Stimulated activated CD8-positive, alpha-beta memory T cell treated with anti-CD3 and anti-CD28 coated beads, Interleukin-2, amount 100 ng/mL, for 1 hour (primary cell): ENCODE results near the gene MUC4.
"Not testable (repeated sequence)": the region's sequence is repeated elsewhere in the genome, so short reads cannot be mapped to it uniquely, and the experiment has no call there.

Experiments used
- DNase-seq, 2 donors: peaks; one replicate each; pipeline ENCODE4 v3.0.0-alpha.2; 2020; ENCODE audit warnings: low read depth in 2 of 2

Gene MUC4

GRCh38 chr3:195717416-195717815 lies 94.3 kb downstream of the MUC4 start:
- no peak for DNase-seq

GRCh38 chr3:195715583-195716266 lies 96.0 kb downstream of the MUC4 start:
- DNase-seq, result no peak

- DNase-seq, result no peak
Observed at GRCh38 chr3:195715134-195715533, 96.6 kb downstream of the MUC4 start.

DNA sequence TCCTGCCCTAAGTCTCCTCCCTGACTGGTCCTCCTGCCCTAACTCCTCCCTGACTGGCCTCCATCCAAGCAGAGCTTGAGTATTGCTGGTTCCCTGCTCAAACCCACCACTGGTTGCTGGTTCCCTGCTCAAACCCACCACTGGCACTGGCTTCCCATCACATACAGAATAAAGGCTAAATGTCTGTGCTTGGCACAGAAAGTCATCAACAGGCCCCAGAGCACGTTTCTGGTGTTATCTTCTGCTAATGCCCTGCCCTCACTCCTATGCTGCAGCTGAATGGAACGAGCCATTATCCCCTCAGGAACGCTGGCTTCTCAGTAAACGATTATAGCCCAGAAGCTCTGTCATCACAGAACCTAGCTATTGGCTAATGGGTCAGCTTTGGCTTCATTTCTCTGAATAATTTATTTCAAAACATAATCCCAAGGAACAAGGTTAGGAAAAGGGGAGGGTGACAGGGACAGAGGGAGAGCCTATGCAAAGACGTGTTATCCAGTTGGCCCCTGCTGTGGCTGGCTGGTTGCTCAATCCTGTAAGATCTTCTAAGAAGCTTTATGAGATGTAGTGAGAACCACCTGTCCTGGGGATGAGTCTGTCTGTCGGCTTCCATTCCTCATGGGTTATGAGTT lies 97.2 kb downstream of the MUC4 start:
- DNase-seq, result no peak

- DNase-seq, result not testable (repeated sequence)
Observed at GRCh38 chr3:195713150-195713549, 98.6 kb downstream of the MUC4 start.

- not testable (repeated sequence) for DNase-seq
Observed at GRCh38 chr3:195712535-195712910, 99.2 kb downstream of the MUC4 start.

- no peak for DNase-seq
Observed at GRCh38 chr3:195711813-195712534, 99.8 kb downstream of the MUC4 start.

DNA sequence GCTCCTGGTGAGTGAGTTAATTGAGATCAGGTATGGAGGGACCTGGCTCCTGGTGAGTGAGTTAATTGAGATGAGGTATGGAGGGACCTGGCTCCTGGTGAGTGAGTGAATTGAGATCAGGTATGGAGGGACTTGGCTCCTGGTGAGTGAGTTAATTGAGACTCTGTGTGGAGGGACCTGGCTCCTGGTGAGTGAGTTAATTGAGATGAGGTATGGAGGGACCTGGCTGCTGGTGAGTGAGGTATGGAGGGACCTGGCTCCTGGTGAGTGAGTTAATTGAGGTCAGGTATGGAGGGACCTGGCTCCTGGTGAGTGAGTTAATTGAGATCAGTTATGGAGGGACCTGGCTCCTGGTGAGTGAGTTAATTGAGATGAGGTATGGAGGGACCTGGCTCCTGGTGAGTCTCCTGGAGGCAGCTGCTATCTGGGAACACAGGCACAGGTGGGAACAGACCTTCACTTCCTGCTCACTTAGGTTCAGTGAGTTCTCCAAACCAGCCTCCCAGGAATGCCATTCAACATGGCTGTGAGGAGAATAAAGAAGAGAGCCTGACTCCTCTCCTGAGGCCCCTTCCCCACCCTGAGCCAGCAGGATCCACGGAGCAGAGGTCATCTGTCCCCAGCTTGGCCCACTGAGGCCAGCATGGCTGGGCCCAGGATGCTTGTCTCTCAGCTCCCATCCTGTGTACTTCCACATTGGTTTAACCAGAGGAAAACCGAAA lies 100.5 kb downstream of the MUC4 start:
- DNase-seq, result not testable (repeated sequence)

DNA sequence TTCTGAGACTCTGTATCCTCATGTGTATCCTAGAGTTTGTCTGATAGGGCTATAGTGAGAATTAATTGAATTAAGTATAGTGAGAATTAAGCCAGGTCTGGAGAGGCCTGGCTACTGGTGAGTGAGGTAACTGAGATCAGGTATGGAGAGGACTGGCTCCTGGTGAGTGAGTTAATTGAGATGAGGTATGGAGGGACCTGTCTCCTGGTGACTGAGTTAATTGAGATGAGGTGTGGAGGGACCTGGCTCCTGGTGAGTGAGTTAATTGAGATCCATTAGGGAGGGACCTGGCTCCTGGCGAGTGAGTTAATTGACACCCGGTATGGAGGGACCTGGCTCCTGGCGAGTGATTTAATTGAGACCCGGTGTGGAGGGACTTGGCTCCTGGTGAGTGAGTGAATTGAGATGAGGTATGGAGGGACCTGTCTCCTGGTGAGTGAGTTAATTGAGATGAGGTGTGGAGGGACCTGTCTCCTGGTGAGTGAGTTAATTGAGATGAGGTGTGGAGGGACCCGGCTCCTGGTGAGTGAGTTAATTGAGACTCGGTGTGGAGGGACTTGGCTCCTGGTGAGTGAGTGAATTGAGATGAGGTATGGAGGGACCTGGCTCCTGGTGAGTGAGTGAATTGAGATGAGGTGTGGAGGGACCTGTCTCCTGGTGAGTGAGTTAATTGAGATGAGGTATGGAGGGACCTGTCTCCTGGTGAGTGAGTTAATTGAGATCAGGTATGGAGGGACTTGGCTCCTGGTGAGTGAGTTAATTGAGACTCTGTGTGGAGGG lies 101.4 kb downstream of the MUC4 start:
- not testable (repeated sequence) for DNase-seq

GRCh38 chr3:195709676-195710085 lies 102.0 kb downstream of the MUC4 start:
- no peak for DNase-seq

- DNase-seq, result no peak
Observed at GRCh38 chr3:195708626-195709481, 102.9 kb downstream of the MUC4 start.

DNA sequence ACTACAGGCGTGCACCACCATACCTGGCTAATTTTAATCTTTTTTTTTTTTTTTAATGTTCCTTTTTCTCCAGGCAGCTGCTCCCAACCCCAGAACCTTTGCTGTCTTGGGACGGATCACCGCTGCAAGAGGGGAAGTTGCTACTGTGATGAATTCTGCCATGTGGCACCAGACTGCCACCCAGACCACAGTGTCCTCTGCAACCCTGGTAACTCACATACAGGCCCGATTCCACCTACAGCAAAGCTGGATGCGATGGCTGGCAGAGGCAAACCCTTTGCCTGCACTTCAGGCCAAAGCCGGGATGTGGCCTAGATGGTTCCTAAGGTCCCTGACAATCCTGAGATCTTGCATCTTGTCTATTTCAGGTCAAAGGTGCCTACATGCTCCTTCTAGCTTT lies 103.7 kb downstream of the MUC4 start:
- DNase-seq, result no peak

DNA sequence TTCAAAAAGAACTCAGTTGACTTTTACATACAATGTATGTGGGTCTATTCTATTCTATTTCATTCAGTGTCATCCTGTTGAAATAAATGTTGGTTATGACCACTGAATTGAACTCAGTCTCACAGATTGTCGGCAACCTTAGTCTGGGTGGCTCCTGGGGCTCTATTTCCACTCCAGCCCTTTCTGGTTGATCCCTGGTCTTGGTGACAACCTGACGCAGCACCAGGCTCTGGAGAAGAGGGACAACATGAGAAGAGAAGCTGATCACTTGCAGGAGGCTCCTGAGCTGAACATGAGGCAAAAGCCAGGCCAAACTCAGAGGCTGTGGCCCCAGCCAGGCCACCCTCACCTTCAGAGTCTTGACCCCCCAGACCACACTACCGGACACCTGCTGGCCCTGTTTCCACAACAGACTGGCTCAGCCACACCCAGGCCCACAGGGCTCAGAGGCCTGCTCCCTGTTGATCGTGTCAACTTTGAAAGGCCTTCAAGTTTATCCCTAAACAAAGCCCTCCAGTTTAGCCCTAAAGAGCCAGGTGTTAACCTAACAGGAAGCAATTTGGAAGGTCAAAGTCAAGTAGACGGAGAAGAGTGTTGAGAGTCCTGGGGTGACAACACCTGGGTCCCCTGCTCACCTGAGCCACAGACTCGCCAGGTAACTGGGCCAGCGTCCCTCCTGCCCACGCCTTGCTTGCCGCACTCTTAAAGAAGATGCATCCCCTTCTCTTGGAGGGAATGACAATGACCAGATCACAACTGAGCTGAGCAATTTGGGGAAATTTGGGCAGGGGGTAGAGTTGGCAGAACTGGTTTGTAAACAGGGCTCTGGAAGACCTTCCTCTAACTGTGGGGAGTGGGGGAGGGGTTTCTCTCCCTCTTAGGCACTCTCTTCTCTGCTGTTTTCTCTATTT lies 106.4 kb downstream of the MUC4 start:
- no peak for DNase-seq

DNA sequence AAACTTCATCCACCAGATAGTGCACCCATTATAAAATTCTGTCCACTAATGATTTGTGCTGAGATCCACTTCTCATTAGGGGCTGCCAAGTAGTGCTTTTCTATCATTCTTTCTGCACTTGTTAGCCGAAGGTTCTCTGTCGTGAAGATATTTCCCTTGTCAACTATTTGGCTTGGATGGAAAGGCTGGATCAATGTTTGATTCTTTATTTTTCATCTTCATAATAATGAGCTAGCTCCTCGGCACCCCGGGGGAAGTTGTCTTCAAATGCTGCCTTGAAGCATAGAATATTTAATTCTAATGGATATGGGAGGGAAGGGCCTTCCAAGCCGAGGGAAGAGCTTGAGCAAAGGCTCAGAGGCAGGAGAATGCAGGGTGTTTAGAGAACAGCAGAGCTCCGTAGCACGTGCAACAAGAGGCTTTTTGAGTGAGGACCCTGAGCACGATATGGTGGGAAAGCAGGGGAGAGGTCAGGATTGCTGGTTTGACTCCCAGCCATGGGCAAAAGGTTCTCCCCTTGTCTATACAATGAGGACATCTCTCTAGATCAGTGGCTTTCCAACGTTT lies 107.2 kb downstream of the MUC4 start:
- DNase-seq, result no peak

DNA sequence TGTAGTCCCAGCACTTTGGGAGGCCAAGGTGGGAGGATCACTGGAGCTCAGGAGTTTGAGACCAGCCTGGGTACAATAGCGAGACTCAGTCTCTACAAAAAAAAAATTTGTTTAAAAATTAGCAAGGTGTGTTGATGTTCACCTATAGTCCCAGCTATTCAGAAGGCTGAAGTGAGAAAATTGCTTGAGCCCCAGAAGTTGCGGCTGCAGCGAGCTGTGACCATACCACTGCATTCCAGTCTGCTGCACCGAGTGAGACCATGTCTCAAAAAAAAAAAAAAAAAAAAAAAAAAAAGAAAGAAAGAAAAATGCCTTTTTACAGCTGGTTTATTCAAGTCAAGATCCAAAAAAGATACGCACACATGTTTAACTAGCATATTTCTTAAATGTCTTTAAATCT lies 108.0 kb downstream of the MUC4 start:
- no peak for DNase-seq

DNA sequence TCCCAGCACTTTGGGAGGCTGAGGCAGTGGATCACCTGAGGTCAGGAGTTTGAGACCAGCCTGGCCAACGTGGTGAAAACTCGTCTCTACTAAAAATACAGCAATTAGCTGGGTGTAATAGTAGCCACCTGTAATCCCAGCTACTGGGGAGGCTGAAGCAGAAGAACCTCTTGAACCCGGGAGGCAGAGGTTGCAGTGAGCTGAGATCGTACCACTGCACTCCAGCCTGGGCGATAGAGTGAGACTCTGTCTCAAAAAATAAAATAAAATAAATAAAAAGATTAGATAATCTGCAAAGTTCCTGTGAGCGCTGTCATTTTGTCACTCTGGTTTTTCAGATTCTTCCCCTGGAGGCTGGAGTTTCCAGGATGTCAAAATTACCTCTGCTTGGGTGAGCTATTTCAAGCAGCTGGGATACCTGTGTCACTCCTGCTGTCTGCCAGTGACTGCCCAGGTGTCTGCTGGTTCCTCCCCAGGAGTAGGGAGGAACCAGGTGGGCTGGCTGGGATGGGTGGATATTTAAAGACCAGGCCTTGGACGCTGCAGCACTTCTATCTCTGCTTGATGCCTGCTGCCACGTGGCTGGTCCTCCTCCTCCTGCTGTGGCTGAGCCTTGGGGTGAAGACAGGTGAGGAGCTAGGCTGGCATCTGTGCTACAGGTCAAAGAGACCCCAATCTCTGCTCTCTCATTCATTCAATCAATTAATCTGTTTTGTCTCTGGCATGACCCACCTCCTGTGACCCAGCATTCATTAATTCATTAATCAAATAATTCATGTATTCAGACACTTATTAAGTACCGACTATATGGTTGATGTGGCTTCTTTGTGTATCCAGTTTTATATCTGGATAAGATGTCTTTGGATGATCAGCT lies 110.5 kb downstream of the MUC4 start:
- DNase-seq, result no peak

GRCh38 chr3:195700319-195700718 lies 111.4 kb downstream of the MUC4 start:
- DNase-seq, result no peak

GRCh38 chr3:195699860-195700259 lies 111.9 kb downstream of the MUC4 start:
- no peak for DNase-seq
